Cardiac fibroblast (primary cell): ENCODE data around the gene PFDN4.

Experiments
- DNase-seq, 2 donors: peaks; one replicate each; pipeline versions ENCODE4 v3.0.0 to v3.0.0-alpha.2; 2010; ENCODE audit warnings: low read depth in 2 of 2
- H3K4me3 ChIP-seq, 2 donors: replicated peaks in 1 of 2; 1 replicate in 1 of 2; 2 replicates in 1 of 2; pipeline ENCODE4 v1.5.1; 2011; ENCODE audit warnings: low read depth in 2 of 2, low read length in 2 of 2, mild to moderate bottlenecking in 2 of 2, moderate library complexity in 1 of 2
- TF ChIP-seq, protein P1 (sequence below): IDR thresholded peaks from one replicate; pipeline ENCODE4 v1.5.1; 2011; ENCODE audit warnings: low read depth, mild to moderate bottlenecking, low read length, inconsistent platforms

Gene PFDN4

DNA sequence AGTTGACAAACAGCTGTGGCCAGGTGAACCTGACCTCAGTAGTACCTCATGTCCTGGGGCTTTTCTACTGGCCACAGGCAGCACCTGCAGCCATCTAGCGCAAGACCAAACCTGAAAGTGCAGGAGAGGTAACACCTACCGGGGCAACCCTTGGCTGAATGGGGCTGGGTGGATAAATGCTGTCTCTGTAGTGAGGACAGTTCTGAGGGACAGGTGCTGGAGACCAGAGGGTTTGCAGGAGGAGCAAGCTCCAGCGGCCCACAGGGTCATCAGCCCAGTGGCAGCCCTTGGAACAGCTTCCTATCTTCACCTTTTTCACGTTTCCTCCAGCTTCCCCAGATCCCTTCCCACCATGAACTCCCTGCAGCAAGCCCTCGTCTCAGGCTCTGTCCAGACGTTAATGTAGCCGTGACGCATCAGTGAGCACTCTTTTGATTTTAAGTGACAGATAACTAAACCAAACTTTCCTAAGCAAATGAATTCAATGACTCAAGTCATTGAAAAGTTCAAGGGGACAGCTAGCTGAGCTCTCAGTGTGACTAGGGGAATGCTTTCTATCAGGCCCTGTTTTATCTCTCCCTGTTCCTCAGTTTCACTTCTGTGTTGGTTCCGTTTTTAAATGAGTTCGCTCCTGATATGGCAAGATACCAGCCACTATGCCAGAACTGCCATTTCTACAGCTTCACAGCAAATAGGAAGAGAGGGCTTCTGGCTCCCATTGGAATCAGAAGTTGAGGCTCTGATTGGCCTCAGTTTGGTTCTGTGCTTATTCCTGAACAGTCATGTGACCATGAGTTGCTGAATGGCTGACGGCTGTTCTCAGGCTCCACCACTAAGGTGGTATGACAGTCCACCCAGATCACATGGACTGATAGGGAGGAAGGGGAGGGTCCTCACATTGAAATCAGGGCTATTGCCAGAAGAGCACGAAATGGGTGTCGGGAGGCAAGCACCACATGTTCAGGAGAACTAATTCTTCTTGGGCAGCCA is 12.1 kb upstream of the PFDN4 start:
- TF ChIP-seq, protein P1, sequence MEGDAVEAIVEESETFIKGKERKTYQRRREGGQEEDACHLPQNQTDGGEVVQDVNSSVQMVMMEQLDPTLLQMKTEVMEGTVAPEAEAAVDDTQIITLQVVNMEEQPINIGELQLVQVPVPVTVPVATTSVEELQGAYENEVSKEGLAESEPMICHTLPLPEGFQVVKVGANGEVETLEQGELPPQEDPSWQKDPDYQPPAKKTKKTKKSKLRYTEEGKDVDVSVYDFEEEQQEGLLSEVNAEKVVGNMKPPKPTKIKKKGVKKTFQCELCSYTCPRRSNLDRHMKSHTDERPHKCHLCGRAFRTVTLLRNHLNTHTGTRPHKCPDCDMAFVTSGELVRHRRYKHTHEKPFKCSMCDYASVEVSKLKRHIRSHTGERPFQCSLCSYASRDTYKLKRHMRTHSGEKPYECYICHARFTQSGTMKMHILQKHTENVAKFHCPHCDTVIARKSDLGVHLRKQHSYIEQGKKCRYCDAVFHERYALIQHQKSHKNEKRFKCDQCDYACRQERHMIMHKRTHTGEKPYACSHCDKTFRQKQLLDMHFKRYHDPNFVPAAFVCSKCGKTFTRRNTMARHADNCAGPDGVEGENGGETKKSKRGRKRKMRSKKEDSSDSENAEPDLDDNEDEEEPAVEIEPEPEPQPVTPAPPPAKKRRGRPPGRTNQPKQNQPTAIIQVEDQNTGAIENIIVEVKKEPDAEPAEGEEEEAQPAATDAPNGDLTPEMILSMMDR: no peak
- DNase-seq: no peak
- H3K4me3 ChIP-seq: no peak overlapping the region

DNA sequence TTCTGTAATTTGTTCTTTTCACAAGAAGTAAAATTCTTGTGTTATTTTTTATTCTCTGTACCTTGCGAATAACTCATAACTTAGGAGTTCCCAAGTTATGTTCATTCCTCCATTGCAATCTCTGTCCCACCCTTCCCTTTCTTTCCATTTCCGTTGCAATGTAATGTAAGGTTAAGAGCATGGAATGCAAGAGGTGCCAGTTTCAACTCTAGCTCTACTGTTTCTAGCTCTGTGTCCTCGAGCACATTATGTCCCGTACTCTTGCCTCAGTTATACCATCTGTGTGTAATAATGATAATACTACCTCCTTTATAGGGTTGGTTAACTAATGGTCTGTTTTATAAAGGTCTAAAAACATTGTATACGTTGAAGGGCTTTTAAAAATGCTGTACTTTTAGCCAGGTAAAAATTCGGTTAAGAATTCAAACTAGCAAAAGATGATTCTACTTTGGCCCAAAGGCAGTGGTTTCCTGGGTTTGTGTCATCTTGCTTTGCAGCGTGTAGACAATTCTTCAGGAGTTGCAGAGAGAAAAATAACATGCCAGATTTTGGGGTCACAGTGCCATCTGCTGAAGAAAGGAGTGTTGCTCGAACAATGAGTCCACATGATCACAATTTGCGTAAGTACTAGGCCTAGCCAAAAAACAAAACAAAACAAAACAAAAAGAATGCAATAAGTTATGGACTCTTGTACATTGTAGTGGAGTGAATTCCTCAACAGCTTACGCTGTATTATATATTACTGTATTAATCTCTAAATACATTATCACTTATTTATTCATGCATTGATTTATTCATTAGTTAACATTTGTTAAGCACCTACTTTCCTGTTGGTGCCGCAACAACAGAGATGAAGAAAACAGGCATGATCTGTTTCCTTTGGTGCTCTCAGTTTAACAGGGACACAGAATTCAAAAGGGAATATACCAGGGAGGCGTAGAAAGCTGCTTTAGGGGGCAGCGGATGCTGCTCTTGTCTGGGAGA is 10.0 kb upstream of the PFDN4 start:
- peak; percentile 76 to 85 for DNase-seq
- TF ChIP-seq, protein P1: peak; percentile 52
- no peak overlapping the region for H3K4me3 ChIP-seq

DNA sequence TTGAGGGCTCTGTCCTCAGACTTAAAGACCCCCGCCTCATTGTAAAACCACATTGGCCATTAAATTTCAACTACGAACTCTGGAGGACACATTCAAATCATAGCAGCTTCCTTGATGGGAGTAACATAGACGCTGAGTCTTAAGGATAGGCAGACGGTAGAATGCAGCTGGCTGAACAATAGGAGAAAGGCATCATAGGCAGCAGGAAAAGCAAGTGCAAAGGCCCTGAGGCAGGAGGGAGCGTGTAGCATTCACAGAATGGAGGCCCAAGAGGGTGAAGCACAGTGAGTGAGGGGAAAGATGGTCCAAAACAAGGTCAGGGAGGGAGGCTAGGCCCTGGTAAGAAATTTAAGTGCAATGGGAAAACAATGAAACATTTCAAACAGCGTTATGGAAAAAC is 8.6 kb upstream of the PFDN4 start:
- H3K4me3 ChIP-seq: no peak overlapping the region
- DNase-seq: no peak
- TF ChIP-seq, protein P1: no peak

DNA sequence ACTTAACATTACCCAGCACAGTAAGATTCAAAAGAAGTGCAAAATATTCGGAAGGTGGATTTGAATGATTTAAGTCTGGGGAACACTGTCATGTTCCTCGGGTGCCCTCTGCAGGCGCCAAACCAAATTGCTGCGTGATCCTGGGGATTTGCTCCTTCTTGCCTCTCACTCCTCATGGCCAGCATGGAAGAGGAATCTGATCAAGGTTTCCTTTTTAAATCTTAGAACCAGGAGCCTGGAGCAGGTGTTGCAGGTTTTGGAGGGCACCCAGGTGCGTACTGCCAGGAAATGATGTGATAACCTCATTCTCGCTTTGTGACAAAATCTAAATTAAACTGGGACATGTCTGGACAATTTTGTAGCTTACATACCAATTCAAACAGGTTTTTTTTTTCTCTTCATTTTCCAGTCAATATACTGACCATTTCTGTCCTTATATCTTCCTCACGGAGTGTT is 8.1 kb upstream of the PFDN4 start:
- TF ChIP-seq, protein P1: peak; percentile 95
- peak; percentile 84 to 87 for DNase-seq
- no peak overlapping the region for H3K4me3 ChIP-seq

DNA sequence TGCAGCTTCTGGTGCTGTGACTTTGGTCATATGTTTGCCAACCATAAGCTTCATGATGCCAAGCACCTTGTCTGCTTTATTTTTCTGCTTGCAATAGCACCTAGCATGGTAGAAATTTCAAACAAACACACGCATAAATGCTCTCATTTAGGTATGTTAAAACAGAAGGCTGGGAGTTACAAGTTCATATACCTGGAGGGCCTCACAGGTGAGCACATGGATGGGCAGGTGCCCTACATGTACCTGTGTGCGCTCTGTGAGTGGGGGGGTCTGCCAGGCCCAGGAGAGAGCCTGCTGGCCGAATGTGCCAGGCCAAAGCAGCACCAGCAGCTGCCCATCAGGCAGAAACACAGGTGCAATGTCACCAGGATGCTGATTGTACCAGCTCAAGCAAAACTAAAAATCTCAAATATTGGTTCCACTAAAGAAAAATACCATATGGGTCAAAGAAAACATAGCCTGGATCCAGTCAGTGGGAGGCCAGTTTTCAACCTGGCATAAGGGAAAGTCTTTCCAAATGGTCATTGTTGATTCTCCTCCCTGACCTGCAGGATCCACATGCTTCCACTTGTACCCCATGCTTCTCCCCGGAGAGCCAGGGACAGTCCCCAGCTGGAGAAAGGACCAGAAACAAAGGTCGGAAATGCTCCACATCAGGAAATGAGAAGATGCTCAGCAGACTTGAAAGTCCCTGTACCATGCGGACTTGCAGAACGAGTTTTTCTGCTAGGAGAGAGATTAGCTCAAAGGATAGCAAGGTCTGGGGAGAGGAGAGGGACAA is 7.2 kb upstream of the PFDN4 start:
- no peak for DNase-seq
- no peak overlapping the region for H3K4me3 ChIP-seq
- TF ChIP-seq, protein P1: no peak
